NT2/D1 (cell line): ENCODE data around the gene FRMD3.

Experiments used
- DNase-seq: peaks from one replicate; pipeline ENCODE4 v3.0.0-alpha.2; 2011; ENCODE audit warnings: low read depth, low spot score
- H3K27me3 ChIP-seq: 2 replicates; pipeline ENCODE4 v1.6.0; 2011; ENCODE audit warnings: mild to moderate bottlenecking; ENCODE audit not compliant: insufficient read length, insufficient read depth
- H3K36me3 ChIP-seq: 2 replicates; pipeline ENCODE4 v1.6.1; 2011; ENCODE audit warnings: mild to moderate bottlenecking, low read length, mixed read lengths; ENCODE audit not compliant: insufficient read depth, insufficient read length
- H3K4me1 ChIP-seq: 2 replicates; pipeline ENCODE4 v1.5.1; 2011; ENCODE audit not compliant: insufficient read depth, insufficient read length
- H3K4me3 ChIP-seq: 2 replicates; pipeline ENCODE4 v1.5.1; 2011; ENCODE audit warnings: low read depth; ENCODE audit not compliant: insufficient read length
- H3K9ac ChIP-seq: 2 replicates; pipeline ENCODE4 v1.6.0; 2011; ENCODE audit warnings: low read depth; ENCODE audit not compliant: insufficient read length
- H3K9me3 ChIP-seq: 2 replicates; pipeline ENCODE4 v1.5.1; 2011; ENCODE audit warnings: mild to moderate bottlenecking, low read length; ENCODE audit not compliant: insufficient read depth
- SUZ12 ChIP-seq: IDR thresholded peaks from 2 replicates; pipeline ENCODE4 v1.6.1; 2011; ENCODE audit not compliant: insufficient read length, insufficient read depth; ENCODE audit errors: extremely low read depth
- YY1 ChIP-seq: IDR thresholded peaks from 2 replicates; pipeline ENCODE4 v1.6.1; 2011; ENCODE audit not compliant: insufficient read length, insufficient read depth
- ZNF274 ChIP-seq: IDR thresholded peaks from 2 replicates; pipeline ENCODE4 v1.6.1; 2011; ENCODE audit warnings: mild to moderate bottlenecking, low read depth, low read length

Gene FRMD3

DNA sequence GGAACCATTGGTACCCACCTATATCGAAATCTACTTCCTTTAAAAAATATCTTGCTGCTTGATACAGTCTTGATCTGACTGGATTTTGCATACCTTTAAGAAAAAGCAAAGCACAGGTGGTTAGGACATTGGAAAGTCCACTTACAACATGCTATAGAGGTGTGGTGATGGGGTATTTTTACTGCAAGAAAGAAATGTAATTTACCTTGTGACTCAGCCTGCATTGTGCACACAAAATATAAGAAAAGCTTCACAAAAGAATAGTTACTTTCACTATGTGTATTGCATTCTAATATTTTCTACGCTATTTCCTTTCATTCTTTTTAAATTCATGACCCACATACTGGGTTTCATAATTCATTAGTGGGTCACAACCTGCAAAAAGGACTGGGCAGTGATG, 239.1 kb downstream of the FRMD3 start:
- no peak for DNase-seq
- no peak overlapping the region for H3K9ac ChIP-seq
- H3K4me1 ChIP-seq, result peaks cover 2% of the 10 kb centered on the region
- no peak overlapping the region for H3K4me3 ChIP-seq
- no peaks in the 10 kb centered on the region for H3K36me3 ChIP-seq
- no peak for TF ChIP-seq YY1
- no peak for TF ChIP-seq ZNF274
- TF ChIP-seq SUZ12, result no peak
- no peaks in the 10 kb centered on the region for H3K27me3 ChIP-seq
- no peaks in the 10 kb centered on the region for H3K9me3 ChIP-seq

DNA sequence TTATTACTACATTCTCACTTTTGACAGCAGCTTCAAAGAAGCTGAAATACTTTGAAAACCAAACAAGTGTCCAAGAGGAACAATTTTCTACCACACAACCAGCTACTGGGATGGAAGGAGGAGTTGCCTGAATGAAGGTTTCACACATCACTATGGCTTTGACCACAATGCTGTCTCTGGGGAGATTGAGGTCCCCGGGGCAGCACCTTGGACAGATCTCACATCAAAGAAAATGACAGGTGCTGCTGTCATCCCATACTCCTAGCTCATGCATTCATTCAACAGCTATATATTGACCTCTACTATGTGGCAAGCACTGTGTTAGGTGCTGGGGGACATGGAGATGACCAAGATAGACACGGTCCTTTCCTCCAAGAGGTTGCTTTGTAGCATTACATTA, 242.1 kb downstream of the FRMD3 start:
- TF ChIP-seq ZNF274 (no peak), SUZ12 (no peak), YY1 (no peak)
- H3K9me3 ChIP-seq, result no peaks in the 10 kb centered on the region
- no peaks in the 10 kb centered on the region for H3K27me3 ChIP-seq
- H3K4me3 ChIP-seq, result no peak overlapping the region
- H3K9ac ChIP-seq, result no peak overlapping the region
- peaks cover 2% of the 10 kb centered on the region for H3K4me1 ChIP-seq
- H3K36me3 ChIP-seq, result no peaks in the 10 kb centered on the region
- DNase-seq, result no peak

DNA sequence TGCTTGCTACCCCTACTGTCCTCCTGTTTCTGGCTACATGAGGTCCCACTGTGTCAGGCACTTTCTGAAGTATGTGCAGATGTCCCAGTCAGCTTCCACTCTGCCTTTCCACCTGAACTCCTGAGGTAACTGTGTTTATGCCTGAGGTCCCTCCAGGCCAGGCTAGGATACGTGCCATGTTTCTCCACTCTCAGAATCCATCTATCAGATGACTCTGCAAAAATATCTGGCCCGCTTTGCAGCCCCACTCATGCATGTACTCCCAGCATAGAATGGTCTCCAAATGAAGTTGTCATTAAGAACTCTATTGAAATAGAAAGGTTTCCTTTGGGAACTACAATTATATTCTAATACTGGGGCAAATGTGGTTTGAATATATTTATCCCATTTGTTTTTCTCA, 243.4 kb downstream of the FRMD3 start:
- Histone ChIP-seq H3K27me3 (no peaks in the 10 kb centered on the region), H3K9ac (no peak overlapping the region), H3K4me3 (no peak overlapping the region), H3K4me1 (peaks cover 2% of the 10 kb centered on the region), H3K36me3 (no peaks in the 10 kb centered on the region), H3K9me3 (no peaks in the 10 kb centered on the region)
- DNase-seq, result no peak
- TF ChIP-seq YY1 (no peak), ZNF274 (no peak), SUZ12 (no peak)

DNA sequence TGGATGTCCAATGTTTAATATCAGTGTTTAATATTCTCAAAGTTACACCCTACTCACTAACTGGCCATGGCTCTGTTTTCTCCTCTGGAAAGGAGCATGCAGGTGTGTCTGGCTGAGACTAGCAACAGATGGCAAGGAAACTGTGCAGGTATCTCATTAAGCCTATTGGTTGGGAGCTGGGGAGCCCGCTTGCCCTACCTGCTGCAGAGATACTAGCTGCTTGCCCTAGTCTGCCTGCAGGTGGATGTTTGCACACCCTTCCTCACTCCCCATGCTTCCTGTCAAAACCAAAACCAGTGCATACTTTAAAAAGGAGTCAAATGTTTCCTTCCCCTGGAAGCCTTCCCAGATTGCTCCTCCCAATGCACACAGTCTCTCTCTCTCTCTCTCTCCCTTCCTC, 247.0 kb downstream of the FRMD3 start:
- no peaks in the 10 kb centered on the region for H3K36me3 ChIP-seq
- TF ChIP-seq YY1 (no peak), SUZ12 (no peak), ZNF274 (no peak)
- H3K9me3 ChIP-seq, result no peaks in the 10 kb centered on the region
- no peak for DNase-seq
- no peak overlapping the region for H3K9ac ChIP-seq
- H3K27me3 ChIP-seq, result no peaks in the 10 kb centered on the region
- H3K4me3 ChIP-seq, result no peak overlapping the region
- no peaks in the 10 kb centered on the region for H3K4me1 ChIP-seq

DNA sequence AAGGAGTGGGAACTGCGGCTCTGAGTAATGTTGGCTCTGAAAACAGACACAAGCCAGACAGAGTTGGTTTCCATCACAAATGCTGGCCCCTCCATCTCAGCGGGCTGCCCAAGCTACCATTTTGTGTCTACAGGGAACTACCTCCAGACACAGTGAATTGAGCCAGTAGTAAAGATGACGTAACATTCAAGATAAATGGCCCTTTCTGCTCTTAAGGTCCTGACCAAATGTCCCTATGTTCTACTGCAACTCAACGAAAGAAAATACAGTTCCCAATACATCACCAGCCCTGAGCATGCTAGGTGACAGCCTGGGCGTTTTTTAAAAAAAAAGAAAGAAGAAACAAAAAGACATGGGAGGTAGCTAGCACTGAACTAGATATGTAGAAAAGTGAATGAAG, 247.5 kb downstream of the FRMD3 start:
- H3K9ac ChIP-seq, result no peak overlapping the region
- no peak for TF ChIP-seq SUZ12
- TF ChIP-seq ZNF274, result no peak
- no peak for TF ChIP-seq YY1
- H3K9me3 ChIP-seq, result no peaks in the 10 kb centered on the region
- no peaks in the 10 kb centered on the region for H3K27me3 ChIP-seq
- H3K4me3 ChIP-seq, result no peak overlapping the region
- DNase-seq, result no peak
- H3K4me1 ChIP-seq, result no peaks in the 10 kb centered on the region
- no peaks in the 10 kb centered on the region for H3K36me3 ChIP-seq

DNA sequence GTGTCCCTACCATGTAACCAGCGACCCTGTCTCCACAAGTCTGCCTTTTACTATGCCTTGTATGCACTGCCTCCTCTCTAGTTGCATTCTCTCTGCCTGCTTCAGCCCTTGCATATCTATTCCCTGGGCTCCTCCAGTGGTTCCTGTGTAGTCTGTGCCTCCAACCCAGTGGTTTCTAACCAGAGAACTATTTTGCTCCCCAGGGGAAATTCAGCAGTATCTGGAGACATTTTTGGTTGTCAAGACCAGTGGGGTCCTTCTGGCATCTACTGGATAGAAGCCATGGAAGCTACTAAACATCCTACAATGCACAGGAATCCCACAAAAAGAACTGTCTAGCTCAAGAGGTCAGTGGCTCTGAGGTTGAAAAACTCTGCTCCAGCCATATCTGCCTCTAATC, 251.2 kb downstream of the FRMD3 start:
- TF ChIP-seq YY1 (no peak), SUZ12 (no peak)
- no peak for DNase-seq
- H3K4me3 ChIP-seq, result no peak overlapping the region
- H3K4me1 ChIP-seq, result no peaks in the 10 kb centered on the region
- no peak overlapping the region for H3K9ac ChIP-seq
- no peaks in the 10 kb centered on the region for H3K36me3 ChIP-seq
- H3K9me3 ChIP-seq, result no peaks in the 10 kb centered on the region
- H3K27me3 ChIP-seq, result no peaks in the 10 kb centered on the region

DNA sequence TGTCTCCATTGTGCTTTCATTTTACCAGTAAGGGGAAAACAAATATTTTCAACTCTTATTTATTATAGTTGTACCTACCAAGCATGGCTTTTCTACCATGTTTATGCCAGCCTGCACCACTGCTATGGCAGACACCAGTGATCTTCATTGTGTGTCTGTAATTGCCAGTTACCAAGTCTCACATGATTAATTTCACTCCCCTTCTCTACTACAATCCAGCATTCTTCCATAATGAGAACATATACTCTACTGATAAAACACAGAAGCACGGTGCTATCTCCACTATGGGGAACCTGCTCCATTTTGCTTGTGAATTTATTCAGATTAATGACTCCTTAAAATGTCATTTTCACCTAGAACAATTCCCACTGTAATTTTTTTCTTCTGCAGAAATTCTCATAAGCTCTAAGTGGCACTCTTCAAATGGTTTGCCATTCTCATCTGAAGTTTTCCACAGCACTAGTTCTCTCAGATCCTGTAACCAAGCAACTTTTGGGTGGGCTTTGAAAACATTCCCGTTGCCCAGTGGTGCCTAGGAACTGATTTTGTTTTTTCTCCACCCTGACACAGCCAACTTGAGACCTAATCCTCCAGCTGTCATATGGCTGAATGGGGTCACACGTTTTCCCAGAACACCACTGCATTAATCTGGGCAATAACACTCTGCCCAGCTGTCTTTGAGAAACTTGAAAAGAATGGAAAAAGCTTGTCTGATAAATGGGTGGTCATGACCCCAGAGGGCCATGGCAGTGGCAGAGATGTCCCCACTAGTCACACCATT, 252.6 kb downstream of the FRMD3 start:
- TF ChIP-seq SUZ12 (no peak), ZNF274 (no peak), YY1 (no peak)
- no peak for DNase-seq
- Histone ChIP-seq H3K36me3 (no peaks in the 10 kb centered on the region), H3K27me3 (no peaks in the 10 kb centered on the region), H3K4me3 (no peak overlapping the region), H3K9ac (no peak overlapping the region), H3K9me3 (no peaks in the 10 kb centered on the region), H3K4me1 (no peaks in the 10 kb centered on the region)

DNA sequence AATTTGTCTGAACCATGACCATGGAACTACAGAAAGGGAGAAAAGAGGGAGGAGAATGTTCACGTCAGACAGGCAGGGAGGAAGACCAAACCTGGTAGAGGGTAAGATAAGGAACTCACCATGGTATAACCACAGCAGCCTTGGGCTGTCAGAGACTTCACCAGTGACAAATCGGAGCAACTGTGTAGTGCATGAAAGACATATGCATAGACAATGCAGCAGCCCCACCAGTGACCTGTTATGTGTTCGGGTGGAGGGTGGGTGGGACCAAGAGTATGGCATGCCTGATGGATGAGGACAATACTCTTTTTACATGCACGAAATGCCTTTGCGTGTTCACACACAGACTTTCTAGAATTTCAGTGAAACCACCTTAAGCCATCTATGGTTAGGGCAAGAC, 253.5 kb downstream of the FRMD3 start:
- DNase-seq, result no peak
- Histone ChIP-seq H3K4me3 (no peak overlapping the region), H3K4me1 (no peaks in the 10 kb centered on the region)

More for the DNA sequence above, 253.5 kb downstream of the FRMD3 start:
- TF ChIP-seq YY1, result no peak
- no peak for TF ChIP-seq ZNF274
- TF ChIP-seq SUZ12, result no peak
- H3K36me3 ChIP-seq, result no peaks in the 10 kb centered on the region
- no peaks in the 10 kb centered on the region for H3K9me3 ChIP-seq
- H3K27me3 ChIP-seq, result no peaks in the 10 kb centered on the region
- H3K9ac ChIP-seq, result no peak overlapping the region
